Measurements from ENCODE around the gene IRF5.

Gene IRF5

DNA sequence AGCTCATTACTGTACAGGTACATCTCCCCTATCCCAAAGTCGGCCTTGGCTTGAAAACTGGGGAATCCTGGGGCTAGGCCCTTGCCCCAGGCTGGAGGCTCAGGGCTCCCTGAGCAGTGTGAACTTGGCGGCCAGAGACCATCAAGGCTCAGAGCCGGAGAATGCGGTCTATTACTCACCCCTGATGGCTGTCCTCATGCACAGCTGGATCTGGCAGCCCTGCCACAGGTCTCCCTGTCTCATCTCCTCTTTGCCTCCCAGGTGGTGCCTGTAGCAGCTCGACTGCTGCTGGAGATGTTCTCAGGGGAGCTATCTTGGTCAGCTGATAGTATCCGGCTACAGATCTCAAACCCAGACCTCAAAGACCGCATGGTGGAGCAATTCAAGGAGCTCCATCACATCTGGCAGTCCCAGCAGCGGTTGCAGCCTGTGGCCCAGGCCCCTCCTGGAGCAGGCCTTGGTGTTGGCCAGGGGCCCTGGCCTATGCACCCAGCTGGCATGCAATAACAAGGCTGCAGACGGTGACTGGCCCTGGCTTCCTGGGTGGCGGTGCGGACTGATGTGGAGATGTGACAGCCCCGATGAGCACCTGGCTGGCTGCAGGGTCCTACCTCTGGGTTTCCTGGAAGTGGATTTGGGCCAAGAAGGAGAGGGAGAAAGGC, 10.7 kb downstream of the IRF5 start:
- H3K9ac ChIP-seq = no peak overlapping the region
- H3K4me3 ChIP-seq (ENCODE audit: low read depth, low read length) = no peak overlapping the region
- H3K27me3 ChIP-seq (ENCODE audit: control insufficient read depth, insufficient read depth, low read length) = no peaks in the 10 kb centered on the region
- H3K36me3 ChIP-seq (ENCODE audit: control insufficient read depth, insufficient read depth, low read length) = no peaks in the 10 kb centered on the region
- no peak overlapping the region for H3K27ac ChIP-seq
- peaks cover 3% of the 10 kb centered on the region for H3K4me1 ChIP-seq
- TF ChIP-seq, protein P1, sequence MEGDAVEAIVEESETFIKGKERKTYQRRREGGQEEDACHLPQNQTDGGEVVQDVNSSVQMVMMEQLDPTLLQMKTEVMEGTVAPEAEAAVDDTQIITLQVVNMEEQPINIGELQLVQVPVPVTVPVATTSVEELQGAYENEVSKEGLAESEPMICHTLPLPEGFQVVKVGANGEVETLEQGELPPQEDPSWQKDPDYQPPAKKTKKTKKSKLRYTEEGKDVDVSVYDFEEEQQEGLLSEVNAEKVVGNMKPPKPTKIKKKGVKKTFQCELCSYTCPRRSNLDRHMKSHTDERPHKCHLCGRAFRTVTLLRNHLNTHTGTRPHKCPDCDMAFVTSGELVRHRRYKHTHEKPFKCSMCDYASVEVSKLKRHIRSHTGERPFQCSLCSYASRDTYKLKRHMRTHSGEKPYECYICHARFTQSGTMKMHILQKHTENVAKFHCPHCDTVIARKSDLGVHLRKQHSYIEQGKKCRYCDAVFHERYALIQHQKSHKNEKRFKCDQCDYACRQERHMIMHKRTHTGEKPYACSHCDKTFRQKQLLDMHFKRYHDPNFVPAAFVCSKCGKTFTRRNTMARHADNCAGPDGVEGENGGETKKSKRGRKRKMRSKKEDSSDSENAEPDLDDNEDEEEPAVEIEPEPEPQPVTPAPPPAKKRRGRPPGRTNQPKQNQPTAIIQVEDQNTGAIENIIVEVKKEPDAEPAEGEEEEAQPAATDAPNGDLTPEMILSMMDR (IDR thresholded peaks at IDR 0.05) = no peak
- no peaks in the 10 kb centered on the region for H3K9me3 ChIP-seq (ENCODE audit: control insufficient read depth, low read length)
- no peak overlapping the region for H2AFZ ChIP-seq
- H3K79me2 ChIP-seq = no peaks in the 10 kb centered on the region
- no peak overlapping the region for H3K4me2 ChIP-seq (ENCODE audit: low read length)

DNA sequence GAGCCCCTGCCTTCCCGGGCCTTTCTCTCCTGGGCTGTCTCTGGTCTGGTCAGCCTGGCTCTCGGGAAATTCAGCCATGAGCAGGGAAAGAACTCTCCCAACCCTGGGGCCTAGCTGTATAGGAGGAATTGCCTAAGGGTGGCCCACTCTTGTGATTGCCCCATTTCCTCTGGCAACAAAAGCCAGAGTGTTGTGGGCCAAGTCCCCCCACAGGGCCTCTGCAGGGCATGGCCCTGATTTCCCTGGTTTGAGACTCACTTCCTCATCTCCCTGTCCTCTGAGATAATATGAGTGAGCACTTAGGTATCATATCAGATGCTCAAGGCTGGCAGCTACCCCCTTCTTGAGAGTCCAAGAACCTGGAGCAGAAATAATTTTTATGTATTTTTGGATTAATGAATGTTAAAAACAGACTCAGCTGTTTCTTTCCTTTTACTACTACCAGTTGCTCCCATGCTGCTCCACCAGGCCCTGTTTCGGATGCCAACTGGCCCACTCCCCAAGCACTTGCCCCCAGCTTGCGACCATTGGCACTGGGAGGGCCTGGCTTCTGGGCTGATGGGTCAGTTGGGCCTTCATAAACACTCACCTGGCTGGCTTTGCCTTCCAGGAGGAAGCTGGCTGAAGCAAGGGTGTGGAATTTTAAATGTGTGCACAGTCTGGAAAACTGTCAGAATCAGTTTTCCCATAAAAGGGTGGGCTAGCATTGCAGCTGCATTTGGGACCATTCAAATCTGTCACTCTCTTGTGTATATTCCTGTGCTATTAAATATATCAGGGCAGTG, 11.4 kb downstream of the IRF5 start:
- Histone ChIP-seq H3K36me3 (ENCODE audit: control insufficient read depth, insufficient read depth, low read length) (no peaks in the 10 kb centered on the region), H3K79me2 (no peaks in the 10 kb centered on the region), H3K4me3 (ENCODE audit: low read depth, low read length) (no peak overlapping the region), H3K4me2 (ENCODE audit: low read length) (no peak overlapping the region), H2AFZ (no peak overlapping the region), H3K9me3 (ENCODE audit: control insufficient read depth, low read length) (no peaks in the 10 kb centered on the region), H3K27me3 (ENCODE audit: control insufficient read depth, insufficient read depth, low read length) (no peaks in the 10 kb centered on the region), H3K9ac (no peak overlapping the region), H3K27ac (no peak overlapping the region), H3K4me1 (peaks cover 3% of the 10 kb centered on the region)
- TF ChIP-seq, protein P1 (IDR thresholded peaks at IDR 0.05) = no peak

DNA sequence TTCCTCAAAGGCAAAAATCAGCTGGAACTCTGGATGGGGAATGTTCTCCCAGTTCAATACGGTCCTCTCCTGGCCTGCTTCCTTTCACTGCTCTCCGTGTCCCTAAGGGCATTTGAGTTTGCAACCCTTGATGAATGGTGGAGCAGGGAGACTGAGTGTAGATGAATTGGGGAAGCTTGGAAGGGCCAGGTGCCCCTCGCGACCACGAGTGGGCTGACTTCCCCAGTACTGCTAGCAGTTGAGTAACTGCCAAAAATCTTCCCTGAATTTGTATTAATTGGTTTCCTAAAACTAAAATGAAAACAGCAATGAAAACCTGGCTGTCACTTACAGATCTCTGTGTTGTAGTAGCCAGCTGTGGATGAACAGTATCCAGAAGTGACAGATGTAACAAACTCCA, 13.6 kb downstream of the IRF5 start:
- no peak overlapping the region for H3K4me2 ChIP-seq (ENCODE audit: low read length)
- peaks cover 3% of the 10 kb centered on the region for H3K4me1 ChIP-seq
- H3K9me3 ChIP-seq (ENCODE audit: control insufficient read depth, low read length) = no peaks in the 10 kb centered on the region
- TF ChIP-seq, protein P1 (IDR thresholded peaks at IDR 0.05) = no peak
- no peak overlapping the region for H2AFZ ChIP-seq
- H3K9ac ChIP-seq = no peak overlapping the region
- H3K27me3 ChIP-seq (ENCODE audit: control insufficient read depth, insufficient read depth, low read length) = no peaks in the 10 kb centered on the region
- H3K4me3 ChIP-seq (ENCODE audit: low read depth, low read length) = no peak overlapping the region
- no peaks in the 10 kb centered on the region for H3K36me3 ChIP-seq (ENCODE audit: control insufficient read depth, insufficient read depth, low read length)
- no peak overlapping the region for H3K27ac ChIP-seq
- H3K79me2 ChIP-seq = no peaks in the 10 kb centered on the region

DNA sequence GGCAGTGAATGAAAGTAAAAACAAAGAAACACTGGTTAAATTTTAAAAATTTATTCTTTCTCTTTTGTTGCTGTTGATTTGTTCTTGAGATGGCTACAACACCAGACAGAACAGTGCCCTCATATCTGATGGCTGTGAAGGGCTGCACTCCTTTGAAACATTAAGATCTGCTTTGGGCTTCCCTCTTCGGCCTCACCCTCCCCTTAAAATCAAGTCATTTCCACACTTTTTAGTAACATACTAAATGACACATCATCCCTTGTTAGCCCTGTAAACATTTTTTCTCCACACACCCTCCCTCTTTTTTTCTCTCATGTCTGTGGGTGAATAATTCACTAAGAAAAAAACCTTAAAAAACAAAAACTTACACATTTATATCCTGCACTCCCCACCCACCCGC, 16.4 kb downstream of the IRF5 start:
- H3K4me2 ChIP-seq (ENCODE audit: low read length) = no peak overlapping the region
- H3K79me2 ChIP-seq = no peaks in the 10 kb centered on the region
- no peak overlapping the region for H2AFZ ChIP-seq
- no peak overlapping the region for H3K9ac ChIP-seq
- H3K27ac ChIP-seq = no peak overlapping the region
- H3K27me3 ChIP-seq (ENCODE audit: control insufficient read depth, insufficient read depth, low read length) = no peaks in the 10 kb centered on the region
- H3K4me3 ChIP-seq (ENCODE audit: low read depth, low read length) = no peak overlapping the region
- H3K4me1 ChIP-seq = peaks cover 3% of the 10 kb centered on the region
- H3K36me3 ChIP-seq (ENCODE audit: control insufficient read depth, insufficient read depth, low read length) = no peaks in the 10 kb centered on the region
- TF ChIP-seq, protein P1 (IDR thresholded peaks at IDR 0.05) = no peak
- H3K9me3 ChIP-seq (ENCODE audit: control insufficient read depth, low read length) = no peaks in the 10 kb centered on the region
